HCT116 (cell line): Measurements from ENCODE around the gene TIMM17B. TPM values are rescaled to one million over a fixed set of nuclear protein-coding genes. Genes with fewer than 3 reads are reported as not detected.
A peak's percentile ranks its signal among the peaks of the same experiment; 100 is the strongest.

Experiments
- ATAC-seq: fragments of 200-7000 bp; cut with Tn5 transposase; 2 replicates; pipeline ENCODE4 v1.9.1; 2020; ENCODE audit warnings: mild to moderate bottlenecking, moderate library complexity
- BruUV-seq: library from RNA; stranded (reverse); fragments of 400-500 nt; replicated peaks from 2 replicates; lab custom pipeline; 2021; lab: Mats Ljungman, UMichigan
- CTCF ChIA-PET: fragments of 300-600 bp; sonication (Branson Sonifier 250); formaldehyde crosslinking; loops from one replicate; lab custom pipeline; 2021; ENCODE audit warnings: antibody characterized with exemption; lab: Charles Lee
- POLR2A ChIA-PET: fragments of 300-600, 350-600 bp; sonication (Branson Sonifier 250); formaldehyde crosslinking; loops from one replicate; lab custom pipeline; 2021; ENCODE audit warnings: antibody characterized with exemption; lab: Charles Lee
- RAD21 ChIA-PET, 2 experiments: fragments of 300-600 bp; sonication (Branson Sonifier 250); formaldehyde crosslinking; loops; one replicate each; lab custom pipeline; 2023; ENCODE audit warnings: low total read pairs in 2 of 2; ENCODE audit not compliant: uncharacterized antibody in 2 of 2, unreplicated experiment in 2 of 2, low non-redundant PET in 1 of 2; lab: Charles Lee
- DNase-seq: peaks from one replicate; pipeline ENCODE4 v3.0.0-alpha.2; 2010; ENCODE audit warnings: low read depth, low spot score
- H2AFZ ChIP-seq: fragments of 200-600 bp; shearing (Covaris generic), sonication (generic); 2 replicates; pipeline ENCODE4 v1.6.1; 2017; ENCODE audit warnings: low read depth, mixed run types, mixed read lengths, antibody characterized with exemption, low read length; ENCODE audit not compliant: poor library complexity, severe bottlenecking
- H3K27ac ChIP-seq: 2 replicates; pipeline ENCODE4 v1.5.1; 2012; ENCODE audit warnings: low read depth, low read length
- H3K27me3 ChIP-seq: fragments of 200-600 bp; sonication (generic); 2 replicates; pipeline ENCODE4 v1.6.1; 2016; ENCODE audit warnings: mixed run types, low read length, mixed read lengths; ENCODE audit not compliant: insufficient read depth
- H3K36me3 ChIP-seq, 2 experiments: fragments of 200-500 bp in 1 of 2; fragments of 200-600 bp in 1 of 2; sonication (Bioruptor generic) in 1 of 2; sonication (generic) in 1 of 2; 2 replicates each; pipeline versions ENCODE4 v1.5.1 to v1.6.1; 2014 to 2016; ENCODE audit warnings: low read length in 2 of 2, inconsistent platforms in 1 of 2, mixed read lengths in 1 of 2, mixed run types in 1 of 2; ENCODE audit not compliant: insufficient read depth in 2 of 2, control insufficient read depth in 1 of 2
- H3K4me1 ChIP-seq, 2 experiments: fragments of 200-600 bp in 1 of 2; sonication (generic) in 1 of 2; 2 replicates each; pipeline versions ENCODE4 v1.5.1 to v1.6.1; 2012 to 2017; ENCODE audit warnings: low read length in 2 of 2, inconsistent platforms in 1 of 2, mild to moderate bottlenecking in 1 of 2, mixed read lengths in 1 of 2, mixed run types in 1 of 2, moderate library complexity in 1 of 2; ENCODE audit not compliant: insufficient read depth in 2 of 2, control insufficient read depth in 1 of 2
- H3K4me2 ChIP-seq: fragments of 200-600 bp; sonication (generic); 2 replicates; pipeline ENCODE4 v1.6.1; 2017; ENCODE audit warnings: mixed run types, low read length, mixed read lengths
- H3K4me3 ChIP-seq, 2 experiments: fragments of 200-600 bp in 1 of 2; sonication (generic) in 1 of 2; replicated peaks in 1 of 2; 2 replicates each; pipeline ENCODE4 v1.5.1; 2011 to 2016; ENCODE audit warnings: low read length in 2 of 2, control low read depth in 1 of 2, low read depth in 1 of 2, mild to moderate bottlenecking in 1 of 2, mixed read lengths in 1 of 2, mixed run types in 1 of 2
- H3K79me2 ChIP-seq: fragments of 200-600 bp; sonication (generic); 2 replicates; pipeline ENCODE4 v1.6.1; 2017; ENCODE audit warnings: mild to moderate bottlenecking, mixed run types, low read length, moderate library complexity, mixed read lengths; ENCODE audit not compliant: insufficient read depth
- H3K9ac ChIP-seq: fragments of 200-600 bp; sonication (generic); 2 replicates; pipeline ENCODE4 v1.6.1; 2016; ENCODE audit warnings: low read length, mixed read lengths
- H3K9me2 ChIP-seq: fragments of 200-600 bp; sonication (generic), shearing (Covaris generic); 2 replicates; pipeline ENCODE4 v1.6.1; 2017; ENCODE audit warnings: mixed run types, mild to moderate bottlenecking, moderate library complexity; ENCODE audit not compliant: insufficient read depth
- H3K9me3 ChIP-seq, 2 experiments: fragments of 200-500 bp in 1 of 2; fragments of 200-600 bp in 1 of 2; sonication (Bioruptor generic) in 1 of 2; sonication (generic) in 1 of 2; 2 replicates each; pipeline ENCODE4 v1.6.1; 2014 to 2017; ENCODE audit warnings: low read length in 2 of 2, mixed read lengths in 2 of 2, inconsistent platforms in 1 of 2, low read depth in 1 of 2, mild to moderate bottlenecking in 1 of 2, mixed run types in 1 of 2, moderate library complexity in 1 of 2; ENCODE audit not compliant: control insufficient read depth in 1 of 2, insufficient read depth in 1 of 2
- H4K20me1 ChIP-seq: fragments of 200-600 bp; sonication (generic), shearing (Covaris generic); 2 replicates; pipeline ENCODE4 v1.6.1; 2017; ENCODE audit warnings: mixed run types, mild to moderate bottlenecking, moderate library complexity; ENCODE audit not compliant: insufficient read depth
- CEBPB ChIP-seq: IDR thresholded peaks from 2 replicates; pipeline ENCODE4 v1.6.1; 2012; ENCODE audit warnings: low read depth
- CTCF ChIP-seq, 3 experiments: fragments of 200-600 bp in 1 of 3; sonication (generic) in 1 of 3; IDR thresholded peaks in 2 of 3; conservative IDR thresholded peaks in 1 of 3; 2 replicates each; pipeline ENCODE4 v1.5.1; 2012 to 2017; ENCODE audit warnings: low read depth in 2 of 3, low read length in 2 of 3, antibody characterized with exemption in 1 of 3, borderline replicate concordance in 1 of 3, control low read depth in 1 of 3, mild to moderate bottlenecking in 1 of 3, mixed read lengths in 1 of 3, mixed run types in 1 of 3, moderate library complexity in 1 of 3; ENCODE audit not compliant: insufficient read depth in 1 of 3
- EGR1 ChIP-seq: IDR thresholded peaks from 2 replicates; pipeline ENCODE4 v1.6.1; 2012; ENCODE audit warnings: low read depth
- ELF1 ChIP-seq: IDR thresholded peaks from 2 replicates; pipeline ENCODE4 v1.6.1; 2012; ENCODE audit warnings: low read depth, borderline replicate concordance
- EZH2 ChIP-seq: fragments of 200-600 bp; sonication (generic); IDR thresholded peaks from 2 replicates; pipeline ENCODE4 v1.6.1; 2017; ENCODE audit warnings: antibody characterized with exemption, mixed run types
- EZH2phosphoT487 ChIP-seq: fragments of 200-600 bp; IDR thresholded peaks from 2 replicates; pipeline ENCODE4 v1.6.1; 2018; ENCODE audit warnings: antibody characterized with exemption, borderline replicate concordance
- FOSL1 ChIP-seq: IDR thresholded peaks from 2 replicates; pipeline ENCODE4 v1.6.1; 2012; ENCODE audit warnings: low read depth
- MAX ChIP-seq: IDR thresholded peaks from 2 replicates; pipeline ENCODE4 v1.6.1; 2012
- POLR2A ChIP-seq: IDR thresholded peaks from 2 replicates; pipeline ENCODE4 v1.7.0; 2011; ENCODE audit warnings: borderline replicate concordance; ENCODE audit not compliant: insufficient read depth, insufficient read length; ENCODE audit errors: extremely low read depth
- POLR2AphosphoS5 ChIP-seq: IDR thresholded peaks from 2 replicates; pipeline ENCODE4 v1.6.1; 2011; ENCODE audit warnings: mild to moderate bottlenecking, low read depth, low read length, moderate library complexity
- RAD21 ChIP-seq: IDR thresholded peaks from 2 replicates; pipeline ENCODE4 v1.6.1; 2012; ENCODE audit warnings: low read depth, mild to moderate bottlenecking
- SIN3A ChIP-seq: IDR thresholded peaks from 2 replicates; pipeline ENCODE4 v1.6.1; 2012; ENCODE audit warnings: low read depth
- SRF ChIP-seq: IDR thresholded peaks from 2 replicates; pipeline ENCODE4 v1.6.1; 2012; ENCODE audit warnings: low read depth
- TCF7L2 ChIP-seq: IDR thresholded peaks from 2 replicates; pipeline ENCODE4 v1.7.0; 2011; ENCODE audit warnings: borderline replicate concordance, inconsistent platforms; ENCODE audit not compliant: insufficient read depth, insufficient read length; ENCODE audit errors: extremely low read depth
- ZNF274 ChIP-seq: fragments of 200-500 bp; sonication (Bioruptor generic); IDR thresholded peaks from 2 replicates; pipeline ENCODE4 v1.6.1; 2014; ENCODE audit warnings: mild to moderate bottlenecking, low read depth, low read length, inconsistent platforms
- intact Hi-C: fragments of 100-400 bp; cut with micrococcal nuclease; formaldehyde crosslinking; loops from 2 replicates; pipeline ENCODE4 v1.10.0; 2022
- total RNA-seq: library from RNA; stranded (reverse); gene quantifications from one replicate; pipeline ENCODE4 v1.2.1, GENCODE V29; 2021; ENCODE audit not compliant: unreplicated experiment
- TF ChIP-seq, protein P1 (sequence below): IDR thresholded peaks from 2 replicates; pipeline ENCODE4 v1.6.1; 2012; ENCODE audit warnings: low read depth
- TF ChIP-seq, protein P2 (sequence below): IDR thresholded peaks from 2 replicates; pipeline ENCODE4 v1.6.1; 2011; ENCODE audit warnings: mild to moderate bottlenecking, low read length, moderate library complexity; ENCODE audit not compliant: insufficient replicate concordance; ENCODE audit errors: extremely low read depth

The TIMM17B gene
- total RNA-seq, 1 experiment from 2014 or later, result 41.7 TPM

GRCh38 chrX:48890934-48891401 is 6.6 kb downstream of the TIMM17B start:
- H3K9me3 ChIP-seq, result no peaks in the 10 kb centered on the region
- H3K27ac ChIP-seq, result no peak overlapping the region; the same call in 1 of the 2 replicates
- peak overlapping the region in 1 of 2 experiments; percentile 48; a peak in 3 of 4 replicates for H3K4me3 ChIP-seq
- no peaks in the 10 kb centered on the region for H3K9me2 ChIP-seq
- intact Hi-C loops, result loop anchor here (10.0 kb wide), 1 partner anchor 86 kb away; the partner anchor contains the start of gene HDAC6
- peak overlapping the region; percentile 81 for H3K4me2 ChIP-seq
- H3K36me3 ChIP-seq, result peaks cover 0 to 7% of the 10 kb centered on the region in 2 experiments; a peak in 1 of 4 replicates
- peak overlapping the region; percentile 55 for H3K9ac ChIP-seq
- no peaks in the 10 kb centered on the region for H4K20me1 ChIP-seq
- peaks cover 11% of the 10 kb centered on the region for H3K79me2 ChIP-seq
- no TSS peak for BruUV-seq
- RAD21 ChIA-PET, result interaction anchor here in 1 of 2 experiments (1.0 kb wide), 1 partner anchor 243 kb away, joined by 3 read pairs; no protein-coding TSS in a partner anchor
- no peak for DNase-seq
- TF ChIP-seq SRF (no peak), POLR2AphosphoS5 (no peak), EGR1 (no peak), CTCF (IDR thresholded peaks at IDR 0.05 in 2 of 3, conservative IDR thresholded peaks at IDR 0.05 in 1 of 3; ENCODE audit: borderline replicate concordance in 1 of 3, insufficient read depth in 1 of 3, low read depth in 2 of 3, low read length in 2 of 3) (no peak), RAD21 (no peak), ZNF274 (no peak), FOSL1 (no peak), ELF1 (no peak), CEBPB (no peak), TCF7L2 (no peak), SIN3A (no peak), EZH2phosphoT487 (no peak), EZH2 (no peak), POLR2A (no peak), MAX (no peak)
- TF ChIP-seq, protein P1, sequence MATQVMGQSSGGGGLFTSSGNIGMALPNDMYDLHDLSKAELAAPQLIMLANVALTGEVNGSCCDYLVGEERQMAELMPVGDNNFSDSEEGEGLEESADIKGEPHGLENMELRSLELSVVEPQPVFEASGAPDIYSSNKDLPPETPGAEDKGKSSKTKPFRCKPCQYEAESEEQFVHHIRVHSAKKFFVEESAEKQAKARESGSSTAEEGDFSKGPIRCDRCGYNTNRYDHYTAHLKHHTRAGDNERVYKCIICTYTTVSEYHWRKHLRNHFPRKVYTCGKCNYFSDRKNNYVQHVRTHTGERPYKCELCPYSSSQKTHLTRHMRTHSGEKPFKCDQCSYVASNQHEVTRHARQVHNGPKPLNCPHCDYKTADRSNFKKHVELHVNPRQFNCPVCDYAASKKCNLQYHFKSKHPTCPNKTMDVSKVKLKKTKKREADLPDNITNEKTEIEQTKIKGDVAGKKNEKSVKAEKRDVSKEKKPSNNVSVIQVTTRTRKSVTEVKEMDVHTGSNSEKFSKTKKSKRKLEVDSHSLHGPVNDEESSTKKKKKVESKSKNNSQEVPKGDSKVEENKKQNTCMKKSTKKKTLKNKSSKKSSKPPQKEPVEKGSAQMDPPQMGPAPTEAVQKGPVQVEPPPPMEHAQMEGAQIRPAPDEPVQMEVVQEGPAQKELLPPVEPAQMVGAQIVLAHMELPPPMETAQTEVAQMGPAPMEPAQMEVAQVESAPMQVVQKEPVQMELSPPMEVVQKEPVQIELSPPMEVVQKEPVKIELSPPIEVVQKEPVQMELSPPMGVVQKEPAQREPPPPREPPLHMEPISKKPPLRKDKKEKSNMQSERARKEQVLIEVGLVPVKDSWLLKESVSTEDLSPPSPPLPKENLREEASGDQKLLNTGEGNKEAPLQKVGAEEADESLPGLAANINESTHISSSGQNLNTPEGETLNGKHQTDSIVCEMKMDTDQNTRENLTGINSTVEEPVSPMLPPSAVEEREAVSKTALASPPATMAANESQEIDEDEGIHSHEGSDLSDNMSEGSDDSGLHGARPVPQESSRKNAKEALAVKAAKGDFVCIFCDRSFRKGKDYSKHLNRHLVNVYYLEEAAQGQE, result no peak
- TF ChIP-seq, protein P2, sequence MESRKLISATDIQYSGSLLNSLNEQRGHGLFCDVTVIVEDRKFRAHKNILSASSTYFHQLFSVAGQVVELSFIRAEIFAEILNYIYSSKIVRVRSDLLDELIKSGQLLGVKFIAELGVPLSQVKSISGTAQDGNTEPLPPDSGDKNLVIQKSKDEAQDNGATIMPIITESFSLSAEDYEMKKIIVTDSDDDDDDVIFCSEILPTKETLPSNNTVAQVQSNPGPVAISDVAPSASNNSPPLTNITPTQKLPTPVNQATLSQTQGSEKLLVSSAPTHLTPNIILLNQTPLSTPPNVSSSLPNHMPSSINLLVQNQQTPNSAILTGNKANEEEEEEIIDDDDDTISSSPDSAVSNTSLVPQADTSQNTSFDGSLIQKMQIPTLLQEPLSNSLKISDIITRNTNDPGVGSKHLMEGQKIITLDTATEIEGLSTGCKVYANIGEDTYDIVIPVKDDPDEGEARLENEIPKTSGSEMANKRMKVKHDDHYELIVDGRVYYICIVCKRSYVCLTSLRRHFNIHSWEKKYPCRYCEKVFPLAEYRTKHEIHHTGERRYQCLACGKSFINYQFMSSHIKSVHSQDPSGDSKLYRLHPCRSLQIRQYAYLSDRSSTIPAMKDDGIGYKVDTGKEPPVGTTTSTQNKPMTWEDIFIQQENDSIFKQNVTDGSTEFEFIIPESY, result no peak
- POLR2A ChIA-PET, result interaction anchor here (1.8 kb wide), 1 partner anchor 21 kb away, joined by 5 read pairs; the partner anchor contains the start of gene SLC35A2
- H3K27me3 ChIP-seq, result no peaks in the 10 kb centered on the region
- ATAC-seq, result no peak; the same call in 1 of the 2 replicates
- no peak overlapping the region for H2AFZ ChIP-seq
- CTCF ChIA-PET, result interaction anchor here (1.0 kb wide), 2 partner anchors 26 to 153 kb away, joined by 3 read pairs; no protein-coding TSS in a partner anchor
- H3K4me1 ChIP-seq, result peaks cover 3 to 14% of the 10 kb centered on the region in 2 experiments; a peak in 3 of 4 replicates
